Stromal cell of bone marrow (primary cell): ENCODE measurements around the gene RAET1E.
A peak's percentile ranks its signal among the peaks of the same experiment; 100 is the strongest.
"Not testable (repeated sequence)": the region's sequence is repeated elsewhere in the genome, so short reads cannot be mapped to it uniquely, and the experiment has no call there.

ENCODE experiments used
- DNase-seq: peaks from one replicate; pipeline ENCODE4 v3.0.0-alpha.2; 2012; ENCODE audit warnings: low read depth

The RAET1E gene

GRCh38 chr6:149861603-149862423 is 36.1 kb downstream of the RAET1E start:
- DNase-seq: no peak

GRCh38 chr6:149860834-149861602 is 36.9 kb downstream of the RAET1E start:
- no peak for DNase-seq

GRCh38 chr6:149860513-149860833 is 37.4 kb downstream of the RAET1E start:
- no peak for DNase-seq

- no peak for DNase-seq
Measured at GRCh38 chr6:149859938-149860337, 38.0 kb downstream of the RAET1E start.

GRCh38 chr6:149859368-149859767 is 38.5 kb downstream of the RAET1E start:
- peak; percentile 72 for DNase-seq

GRCh38 chr6:149857541-149857940 is 40.4 kb downstream of the RAET1E start:
- DNase-seq: no peak

GRCh38 chr6:149856256-149856994 is 41.5 kb downstream of the RAET1E start:
- DNase-seq: no peak

- DNase-seq: no peak
Measured at GRCh38 chr6:149855741-149856140, 42.2 kb downstream of the RAET1E start.

GRCh38 chr6:149855040-149855654 is 42.8 kb downstream of the RAET1E start:
- DNase-seq: no peak

GRCh38 chr6:149854532-149854931 is 43.4 kb downstream of the RAET1E start:
- no peak for DNase-seq

GRCh38 chr6:149854017-149854416 is 43.9 kb downstream of the RAET1E start:
- DNase-seq: not testable (repeated sequence)

GRCh38 chr6:149852881-149853280 is 45.0 kb downstream of the RAET1E start:
- DNase-seq: no peak

GRCh38 chr6:149852180-149852579 is 45.7 kb downstream of the RAET1E start:
- no peak for DNase-seq

GRCh38 chr6:149851461-149852110 is 46.3 kb downstream of the RAET1E start:
- DNase-seq: no peak

- DNase-seq: not testable (repeated sequence)
Measured at GRCh38 chr6:149848343-149848742, 49.6 kb downstream of the RAET1E start.
